AG20443 (cell line): ENCODE measurements around the gene PHRF1.
"Not testable (repeated sequence)": the region's sequence is repeated elsewhere in the genome, so short reads cannot be mapped to it uniquely, and the experiment has no call there.

Experiments used
- DNase-seq: peaks from one replicate; pipeline ENCODE4 v3.0.0; 2012; ENCODE audit warnings: low spot score, mixed read lengths

Gene PHRF1

GRCh38 chr11:635945-636510, 59.8 kb downstream of the PHRF1 start:
- no peak for DNase-seq

- peak; percentile 84 for DNase-seq
Measured at GRCh38 chr11:636511-637332, 60.5 kb downstream of the PHRF1 start, which contains the start of gene DRD4. Gene DRD4 (plus strand): TSS chr11:637269. CDS start chr11:637305, 36 bp downstream.

GRCh38 chr11:637333-637592, 61.0 kb downstream of the PHRF1 start:
- no peak for DNase-seq

GRCh38 chr11:637593-638521, 61.6 kb downstream of the PHRF1 start:
- no peak for DNase-seq

- no peak for DNase-seq
Measured at GRCh38 chr11:638631-639331, 62.5 kb downstream of the PHRF1 start.

GRCh38 chr11:639332-639955, 63.2 kb downstream of the PHRF1 start:
- peak; percentile 39 for DNase-seq

- DNase-seq = no peak
Measured at GRCh38 chr11:640021-640706, 63.9 kb downstream of the PHRF1 start.

- DNase-seq = no peak
Measured at GRCh38 chr11:641806-642370, 65.6 kb downstream of the PHRF1 start.

- no peak for DNase-seq
Measured at GRCh38 chr11:643366-643765, 67.1 kb downstream of the PHRF1 start.

GRCh38 chr11:643849-644738, 67.8 kb downstream of the PHRF1 start:
- DNase-seq = peak; percentile 5

- peak; percentile 3 for DNase-seq
Measured at GRCh38 chr11:645536-645935, 69.3 kb downstream of the PHRF1 start.

GRCh38 chr11:646214-646613, 69.9 kb downstream of the PHRF1 start:
- DNase-seq = no peak

GRCh38 chr11:647672-648158, 71.4 kb downstream of the PHRF1 start:
- DNase-seq = not testable (repeated sequence)

GRCh38 chr11:650482-650881, 74.2 kb downstream of the PHRF1 start:
- no peak for DNase-seq

- not testable (repeated sequence) for DNase-seq
Measured at GRCh38 chr11:653136-653535, 76.9 kb downstream of the PHRF1 start.

- DNase-seq = no peak
Measured at GRCh38 chr11:653837-654236, 77.6 kb downstream of the PHRF1 start.

GRCh38 chr11:654444-654843, 78.2 kb downstream of the PHRF1 start:
- not testable (repeated sequence) for DNase-seq

- no peak for DNase-seq
Measured at GRCh38 chr11:655036-655726, 78.9 kb downstream of the PHRF1 start.

GRCh38 chr11:656426-656825, 80.2 kb downstream of the PHRF1 start:
- no peak for DNase-seq
